GM12865 (cell line): ENCODE measurements around the gene PAX7.

Source experiments
- DNase-seq: peaks from one replicate; pipeline ENCODE4 v3.0.0; 2010; ENCODE audit warnings: low read depth
- H3K4me3 ChIP-seq: 2 replicates; pipeline ENCODE4 v1.5.1; 2011; ENCODE audit warnings: mild to moderate bottlenecking, low read depth, low read length, control low read depth
- TF ChIP-seq, protein P1 (sequence below): IDR thresholded peaks from 2 replicates; pipeline ENCODE4 v1.5.1; 2011; ENCODE audit warnings: low read length, control low read depth, low read depth, inconsistent platforms; ENCODE audit not compliant: insufficient read depth; ENCODE audit errors: missing control alignments

The PAX7 gene

DNA sequence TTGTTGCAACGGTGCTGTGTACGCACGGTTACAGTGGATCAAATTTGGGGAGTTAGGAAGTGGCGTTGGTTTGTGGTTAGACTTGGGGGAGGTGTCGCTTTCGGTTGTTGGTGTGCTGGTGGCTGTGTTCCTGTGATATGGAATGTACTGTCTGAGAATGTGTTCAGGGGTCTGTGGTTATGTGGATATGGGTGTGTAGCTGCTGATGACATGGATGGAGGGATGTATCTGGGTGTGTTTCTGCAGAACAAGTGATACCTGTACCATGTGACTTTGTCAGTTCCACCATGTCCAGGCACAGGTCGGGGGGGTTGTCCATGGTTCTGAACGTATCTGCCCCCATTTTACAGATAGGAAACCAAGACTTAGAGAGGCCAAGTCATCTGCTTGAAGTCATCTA, 22.7 kb downstream of the PAX7 start:
- H3K4me3 ChIP-seq: no peak overlapping the region
- TF ChIP-seq, protein P1, sequence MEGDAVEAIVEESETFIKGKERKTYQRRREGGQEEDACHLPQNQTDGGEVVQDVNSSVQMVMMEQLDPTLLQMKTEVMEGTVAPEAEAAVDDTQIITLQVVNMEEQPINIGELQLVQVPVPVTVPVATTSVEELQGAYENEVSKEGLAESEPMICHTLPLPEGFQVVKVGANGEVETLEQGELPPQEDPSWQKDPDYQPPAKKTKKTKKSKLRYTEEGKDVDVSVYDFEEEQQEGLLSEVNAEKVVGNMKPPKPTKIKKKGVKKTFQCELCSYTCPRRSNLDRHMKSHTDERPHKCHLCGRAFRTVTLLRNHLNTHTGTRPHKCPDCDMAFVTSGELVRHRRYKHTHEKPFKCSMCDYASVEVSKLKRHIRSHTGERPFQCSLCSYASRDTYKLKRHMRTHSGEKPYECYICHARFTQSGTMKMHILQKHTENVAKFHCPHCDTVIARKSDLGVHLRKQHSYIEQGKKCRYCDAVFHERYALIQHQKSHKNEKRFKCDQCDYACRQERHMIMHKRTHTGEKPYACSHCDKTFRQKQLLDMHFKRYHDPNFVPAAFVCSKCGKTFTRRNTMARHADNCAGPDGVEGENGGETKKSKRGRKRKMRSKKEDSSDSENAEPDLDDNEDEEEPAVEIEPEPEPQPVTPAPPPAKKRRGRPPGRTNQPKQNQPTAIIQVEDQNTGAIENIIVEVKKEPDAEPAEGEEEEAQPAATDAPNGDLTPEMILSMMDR: no peak
- no peak for DNase-seq

DNA sequence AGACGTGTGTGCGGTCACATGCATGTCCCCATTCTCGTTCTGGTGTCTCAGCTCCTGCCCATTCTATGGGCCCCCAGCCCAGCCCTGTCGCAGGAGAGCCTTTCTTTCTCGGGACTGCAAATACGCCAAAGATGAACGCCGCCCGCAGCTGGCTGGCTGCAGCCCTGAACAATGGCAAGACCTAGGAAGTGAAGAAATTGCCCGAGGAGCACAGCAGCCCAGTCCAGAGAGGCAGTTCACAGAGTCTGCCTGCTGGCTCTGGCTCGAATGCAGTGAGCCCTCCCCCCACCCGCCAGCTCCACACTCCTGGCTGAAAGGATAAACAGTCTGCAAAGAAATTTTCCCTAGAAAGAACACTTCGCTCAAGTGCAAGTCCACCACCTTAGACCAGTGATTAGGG, 23.3 kb downstream of the PAX7 start:
- TF ChIP-seq, protein P1: no peak
- no peak for DNase-seq
- H3K4me3 ChIP-seq: no peak overlapping the region

- DNase-seq: no peak
- TF ChIP-seq, protein P1: no peak
- no peak overlapping the region for H3K4me3 ChIP-seq
These were observed 24.0 kb downstream of the PAX7 start for GRCh38 chr1:18654599-18654998.

GRCh38 chr1:18657506-18658201, 27.0 kb downstream of the PAX7 start:
- no peak overlapping the region for H3K4me3 ChIP-seq
- no peak for DNase-seq
- TF ChIP-seq, protein P1: no peak

DNA sequence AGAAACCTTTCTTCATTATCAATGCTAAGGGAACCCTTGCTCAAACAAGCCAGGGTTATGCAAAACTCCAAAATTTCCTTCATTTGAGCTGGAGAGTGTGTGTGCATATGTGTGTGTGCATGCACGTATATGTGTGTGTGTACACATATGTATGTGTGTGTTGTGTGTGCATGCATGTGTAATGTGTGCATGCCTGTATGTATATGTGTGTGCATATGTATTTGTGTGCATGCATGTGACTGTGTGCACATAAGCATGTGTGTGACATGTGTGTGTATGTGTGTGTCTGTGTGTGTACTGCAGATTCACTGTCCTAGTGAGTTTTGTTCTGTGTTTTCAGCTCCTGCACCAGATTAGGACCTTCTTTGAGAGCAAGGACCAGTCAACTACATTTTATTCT, 28.2 kb downstream of the PAX7 start:
- no peak overlapping the region for H3K4me3 ChIP-seq
- TF ChIP-seq, protein P1: no peak

DNA sequence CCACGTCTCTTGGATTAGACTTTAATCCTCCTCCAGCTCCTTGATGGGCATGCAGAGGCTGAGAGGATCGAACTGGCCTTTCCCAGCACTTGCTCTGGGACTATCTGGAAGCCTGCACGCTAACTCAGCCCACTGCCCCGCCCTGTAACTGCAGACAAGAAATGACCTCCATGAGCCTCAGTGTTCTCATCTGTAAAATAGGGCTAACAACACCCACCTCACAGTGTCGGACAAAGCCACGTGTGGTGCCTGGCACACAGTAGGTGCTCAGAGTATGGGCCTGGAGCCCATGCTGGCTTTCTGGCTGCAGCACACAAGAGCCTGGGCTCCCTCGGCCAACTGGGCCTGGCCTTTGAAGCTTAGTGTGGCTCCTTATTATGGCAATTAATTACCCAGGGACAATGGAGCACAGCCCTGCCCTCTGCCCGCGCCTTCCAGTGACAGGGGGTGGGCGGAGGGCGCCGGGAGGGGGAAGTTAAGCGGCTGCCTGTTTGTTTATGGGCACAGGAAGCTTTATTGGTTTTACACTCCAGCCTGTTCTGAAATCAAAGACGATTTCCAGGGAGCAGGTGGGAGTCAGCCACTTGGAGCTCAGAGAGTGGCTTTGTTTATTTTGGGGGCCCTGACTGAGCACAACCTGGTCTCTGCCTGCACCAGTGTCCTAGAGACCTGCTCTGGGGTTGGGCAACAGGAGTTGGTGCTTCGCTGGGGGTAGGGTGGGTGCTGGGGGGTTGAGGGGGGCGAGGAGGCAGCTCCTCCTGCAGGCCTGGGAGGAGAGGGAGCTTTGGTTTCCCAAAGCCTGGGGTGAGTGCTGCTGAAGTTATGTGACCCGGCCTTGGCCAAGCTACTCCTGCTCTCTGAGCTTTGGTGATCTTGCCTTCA, 31.0 kb downstream of the PAX7 start:
- TF ChIP-seq, protein P1: no peak
- H3K4me3 ChIP-seq: no peak overlapping the region
- no peak for DNase-seq

More for the DNA sequence above, 28.2 kb downstream of the PAX7 start:
- no peak for DNase-seq

- TF ChIP-seq, protein P1: no peak
- no peak for DNase-seq
- no peak overlapping the region for H3K4me3 ChIP-seq
These were observed 31.6 kb downstream of the PAX7 start for GRCh38 chr1:18662286-18662639.
